ENCODE results near the gene OMP. TPM values are rescaled to one million over a fixed set of nuclear protein-coding genes. Genes with fewer than 3 reads are reported as not detected.

The OMP gene
- total RNA-seq, 2 experiments from 2014 or later: not detected

DNA sequence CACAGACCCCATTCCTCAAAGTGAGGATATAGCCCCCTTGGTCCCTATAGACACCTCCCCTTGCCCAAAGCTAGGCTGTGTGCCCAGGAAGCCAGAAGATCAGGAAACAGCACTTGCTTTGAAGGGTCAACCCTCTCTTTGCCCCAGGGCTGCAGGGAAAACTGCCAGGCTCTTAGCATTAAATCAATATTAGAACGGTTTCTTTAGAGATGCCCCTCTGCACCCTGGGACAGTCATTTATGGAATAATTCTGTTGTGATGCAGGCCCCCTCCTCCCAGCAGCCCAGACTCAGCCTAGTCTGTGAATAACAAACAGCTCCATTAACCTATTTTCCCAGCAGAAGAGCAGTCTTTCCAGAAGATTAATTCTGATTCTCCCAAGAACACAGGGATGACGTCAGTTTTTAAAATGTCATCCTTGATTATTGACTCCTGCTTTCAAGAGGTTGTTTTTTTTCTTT, 47.5 kb upstream of the OMP start:
- POLR2A ChIA-PET: no interaction called here
- TF ChIP-seq, protein P1, sequence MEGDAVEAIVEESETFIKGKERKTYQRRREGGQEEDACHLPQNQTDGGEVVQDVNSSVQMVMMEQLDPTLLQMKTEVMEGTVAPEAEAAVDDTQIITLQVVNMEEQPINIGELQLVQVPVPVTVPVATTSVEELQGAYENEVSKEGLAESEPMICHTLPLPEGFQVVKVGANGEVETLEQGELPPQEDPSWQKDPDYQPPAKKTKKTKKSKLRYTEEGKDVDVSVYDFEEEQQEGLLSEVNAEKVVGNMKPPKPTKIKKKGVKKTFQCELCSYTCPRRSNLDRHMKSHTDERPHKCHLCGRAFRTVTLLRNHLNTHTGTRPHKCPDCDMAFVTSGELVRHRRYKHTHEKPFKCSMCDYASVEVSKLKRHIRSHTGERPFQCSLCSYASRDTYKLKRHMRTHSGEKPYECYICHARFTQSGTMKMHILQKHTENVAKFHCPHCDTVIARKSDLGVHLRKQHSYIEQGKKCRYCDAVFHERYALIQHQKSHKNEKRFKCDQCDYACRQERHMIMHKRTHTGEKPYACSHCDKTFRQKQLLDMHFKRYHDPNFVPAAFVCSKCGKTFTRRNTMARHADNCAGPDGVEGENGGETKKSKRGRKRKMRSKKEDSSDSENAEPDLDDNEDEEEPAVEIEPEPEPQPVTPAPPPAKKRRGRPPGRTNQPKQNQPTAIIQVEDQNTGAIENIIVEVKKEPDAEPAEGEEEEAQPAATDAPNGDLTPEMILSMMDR (IDR thresholded peaks at IDR 0.05): no peak
- H3K36me3 ChIP-seq (ENCODE audit: insufficient read depth, low read length): no peaks in the 10 kb centered on the region
- Mint-ChIP-seq H3K36me3 (ENCODE audit: low read depth) (no peaks in the 10 kb centered on the region), H3K4me1 (ENCODE audit: low read depth) (no peaks in the 10 kb centered on the region), H3K9me3 (peaks cover 3% of the 10 kb centered on the region), H3K27ac (no peak overlapping the region), H3K27me3 (no peaks in the 10 kb centered on the region), H3K4me3 (no peak overlapping the region)
- DNase-seq (no peak), ATAC-seq (ENCODE audit: poor library complexity) (no peak)
- H3K4me1 ChIP-seq (ENCODE audit: insufficient read depth, low read length): no peaks in the 10 kb centered on the region
- intact Hi-C loops (cut with DNase I, micrococcal nuclease): no loop called here
- no peak overlapping the region for H3K27ac ChIP-seq (ENCODE audit: low read depth in 1 of 2, low read length in 2 of 2)
- CTCF ChIA-PET: no interaction called here
- no peaks in the 10 kb centered on the region for H3K27me3 ChIP-seq (ENCODE audit: control insufficient read depth in 1 of 2, insufficient read depth in 2 of 2, low read length in 2 of 2)
- H3K4me3 ChIP-seq (ENCODE audit: low read length): no peak overlapping the region
- H3K9me3 ChIP-seq (ENCODE audit: control insufficient read depth in 1 of 2, insufficient read depth in 1 of 2, low read length in 2 of 2): peaks cover 8 to 25% of the 10 kb centered on the region in 2 experiments

DNA sequence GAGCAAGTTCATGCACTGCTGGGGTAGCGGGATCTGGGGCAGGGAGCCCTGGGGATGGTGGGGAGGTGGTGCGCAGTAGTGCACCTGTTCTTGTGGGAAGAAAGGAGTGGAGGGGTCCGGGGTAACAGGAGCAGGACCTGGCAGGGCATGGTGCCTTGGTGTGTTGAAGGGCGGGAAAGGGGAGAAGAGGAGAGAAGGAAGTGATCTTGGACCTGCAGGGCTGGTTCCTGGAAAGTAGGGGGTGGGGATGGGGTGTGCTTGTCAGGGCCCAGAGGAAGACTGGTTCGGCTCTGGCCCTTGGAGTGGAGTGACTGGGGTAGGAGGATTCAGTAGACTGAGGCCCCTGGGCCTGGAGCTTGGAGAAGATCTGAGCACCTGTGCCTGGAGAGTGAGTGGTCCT, 46.7 kb upstream of the OMP start:
- H3K4me1 Mint-ChIP-seq (ENCODE audit: low read depth): no peaks in the 10 kb centered on the region
- H3K9me3 Mint-ChIP-seq: peaks cover 3% of the 10 kb centered on the region
- H3K27me3 Mint-ChIP-seq: no peaks in the 10 kb centered on the region
- TF ChIP-seq, protein P1 (IDR thresholded peaks at IDR 0.05): no peak
- no peak overlapping the region for H3K4me3 Mint-ChIP-seq
- no peaks in the 10 kb centered on the region for H3K36me3 Mint-ChIP-seq (ENCODE audit: low read depth)
- H3K4me3 ChIP-seq (ENCODE audit: low read length): no peak overlapping the region
- ChIA-PET POLR2A (no interaction called here), CTCF (interaction anchor here (2.2 kb wide), 1 partner anchor 8 kb away, joined by 7 read pairs; no protein-coding TSS in a partner anchor)
- no peak overlapping the region for H3K27ac ChIP-seq (ENCODE audit: low read depth in 1 of 2, low read length in 2 of 2)
- H3K4me1 ChIP-seq (ENCODE audit: insufficient read depth, low read length): no peaks in the 10 kb centered on the region
- H3K27me3 ChIP-seq (ENCODE audit: control insufficient read depth in 1 of 2, insufficient read depth in 2 of 2, low read length in 2 of 2): no peaks in the 10 kb centered on the region
- ATAC-seq (ENCODE audit: poor library complexity) (no peak), DNase-seq (no peak)
- intact Hi-C loops (cut with DNase I, micrococcal nuclease): no loop called here
- H3K27ac Mint-ChIP-seq: no peak overlapping the region
- H3K9me3 ChIP-seq (ENCODE audit: control insufficient read depth in 1 of 2, insufficient read depth in 1 of 2, low read length in 2 of 2): peaks cover 8 to 25% of the 10 kb centered on the region in 2 experiments
- H3K36me3 ChIP-seq (ENCODE audit: insufficient read depth, low read length): no peaks in the 10 kb centered on the region

DNA sequence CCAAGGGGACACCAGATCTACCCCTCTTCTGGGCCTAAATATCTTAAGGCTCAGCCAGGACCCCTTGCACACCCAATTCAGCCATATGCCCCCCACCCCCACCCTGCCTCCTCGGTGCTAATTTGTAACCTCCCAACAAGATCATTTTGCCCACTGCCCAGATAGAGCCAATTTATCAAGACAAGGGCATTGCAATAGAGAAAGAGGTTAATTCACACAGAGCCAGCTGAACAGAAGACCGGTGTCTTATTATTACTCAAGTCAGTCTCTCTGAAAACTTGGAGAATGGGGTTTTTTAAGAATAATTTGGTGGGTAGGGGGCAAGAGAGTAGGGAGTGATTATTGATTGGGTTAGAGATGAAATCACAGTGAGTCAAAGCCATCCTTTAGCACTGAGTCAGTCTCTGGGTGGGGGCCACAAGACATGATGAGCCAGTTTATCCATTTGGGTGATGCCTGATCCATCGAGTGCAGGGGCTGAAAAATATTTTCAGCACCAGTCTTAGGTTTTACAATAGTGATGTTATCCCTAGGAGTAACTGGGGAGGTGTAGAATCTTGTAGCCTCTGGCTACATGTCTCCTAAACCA, 45.7 kb upstream of the OMP start:
- H3K27me3 ChIP-seq (ENCODE audit: control insufficient read depth in 1 of 2, insufficient read depth in 2 of 2, low read length in 2 of 2): no peaks in the 10 kb centered on the region
- Mint-ChIP-seq H3K4me3 (no peak overlapping the region), H3K4me1 (ENCODE audit: low read depth) (no peaks in the 10 kb centered on the region), H3K27me3 (no peaks in the 10 kb centered on the region), H3K36me3 (ENCODE audit: low read depth) (no peaks in the 10 kb centered on the region), H3K27ac (no peak overlapping the region), H3K9me3 (peaks cover 3% of the 10 kb centered on the region)
- intact Hi-C loops (cut with DNase I, micrococcal nuclease): no loop called here
- DNase-seq (no peak), ATAC-seq (ENCODE audit: poor library complexity) (no peak)
- no peak overlapping the region for H3K27ac ChIP-seq (ENCODE audit: low read depth in 1 of 2, low read length in 2 of 2)
- no peak overlapping the region for H3K4me3 ChIP-seq (ENCODE audit: low read length)
- H3K9me3 ChIP-seq (ENCODE audit: control insufficient read depth in 1 of 2, insufficient read depth in 1 of 2, low read length in 2 of 2): peaks cover 8 to 26% of the 10 kb centered on the region in 2 experiments
- CTCF ChIA-PET: interaction anchor here (2.2 kb wide), 1 partner anchor 9 kb away, joined by 7 read pairs; no protein-coding TSS in a partner anchor
- POLR2A ChIA-PET: no interaction called here
- TF ChIP-seq, protein P1 (IDR thresholded peaks at IDR 0.05): no peak
- H3K36me3 ChIP-seq (ENCODE audit: insufficient read depth, low read length): no peaks in the 10 kb centered on the region
- no peaks in the 10 kb centered on the region for H3K4me1 ChIP-seq (ENCODE audit: insufficient read depth, low read length)
